NCI-H69 (cell line): ENCODE data around the gene TKFC.
A peak's percentile ranks its signal among the peaks of the same experiment; 100 is the strongest.

Source experiments
- DNase-seq: peaks from one replicate; lab custom pipeline; 2025; lab: John Stamatoyannopoulos, UW

The TKFC gene

DNA sequence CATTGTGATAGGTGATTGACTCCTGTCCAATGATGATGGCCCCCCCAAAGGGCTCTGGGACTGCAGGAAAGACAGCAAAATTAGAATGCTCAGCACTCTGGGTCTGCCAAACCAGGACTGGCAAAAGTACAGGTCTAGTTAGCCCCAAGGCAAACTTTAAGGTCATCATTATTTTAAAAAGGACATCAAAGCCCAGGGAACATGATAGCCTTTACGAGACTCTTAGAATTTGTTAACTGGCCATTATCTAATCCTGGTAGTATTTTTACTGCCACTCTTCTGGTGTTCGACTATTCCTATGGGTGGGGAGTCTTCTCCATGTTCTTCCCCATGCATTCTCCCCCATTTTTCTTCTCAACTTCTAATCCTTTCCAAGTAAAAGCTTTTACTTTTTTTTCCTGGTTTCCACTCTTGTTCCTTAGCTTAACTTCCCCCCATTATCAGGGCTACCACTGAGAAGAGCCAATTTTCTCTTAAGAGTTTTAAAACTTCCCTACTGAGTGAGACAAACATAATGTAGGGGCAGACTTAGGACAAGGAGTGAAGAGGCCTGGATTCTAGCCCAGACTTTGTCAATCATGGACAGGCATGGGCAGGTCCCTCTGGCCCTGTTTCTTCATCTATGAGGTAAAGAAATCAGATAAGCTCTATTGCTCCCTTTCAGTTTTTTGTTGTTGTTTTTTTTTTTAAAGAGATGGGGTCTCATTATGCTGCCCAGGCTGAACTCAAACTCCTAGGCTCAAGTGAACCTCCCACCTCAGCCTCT, 7.2 kb upstream of the TKFC start:
- DNase-seq: no peak

DNA sequence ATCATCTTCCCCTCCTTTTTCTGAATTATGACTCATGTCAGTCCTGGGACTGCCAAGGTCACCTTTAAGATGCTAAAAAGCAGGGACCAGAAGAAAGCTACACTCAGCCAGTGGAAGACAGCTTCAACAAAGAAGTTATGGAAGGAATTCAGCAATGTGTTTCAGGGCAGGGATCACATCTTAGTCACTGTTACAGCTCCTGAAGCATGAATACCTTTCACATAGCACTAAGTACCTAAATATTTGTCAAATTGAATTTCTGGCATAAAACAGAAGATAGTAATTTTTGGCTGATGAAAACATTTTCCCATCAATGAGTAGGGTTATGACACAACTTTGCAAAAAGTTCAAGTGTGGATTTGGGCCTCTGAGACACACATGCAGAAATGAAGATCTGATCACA, 5.4 kb upstream of the TKFC start:
- DNase-seq: no peak

DNA sequence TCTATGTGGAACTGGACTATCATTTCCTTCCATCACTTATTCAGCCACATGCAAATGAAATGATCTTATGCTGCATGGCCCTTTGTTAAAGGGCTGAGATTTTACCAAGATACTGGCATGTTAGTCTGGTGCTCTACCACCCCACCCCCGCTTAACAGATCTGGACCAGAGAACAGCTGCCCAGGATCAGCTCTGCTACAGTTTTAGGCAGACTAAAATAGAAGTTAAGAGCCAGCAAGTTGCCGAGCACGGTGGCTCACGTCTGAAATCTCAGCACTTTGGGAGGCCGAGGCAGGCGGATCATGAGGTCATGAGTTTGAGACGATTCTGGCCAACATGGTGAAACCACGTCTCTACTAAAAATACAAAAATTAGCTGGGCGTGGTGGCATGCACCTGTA, 4.7 kb upstream of the TKFC start:
- DNase-seq: no peak

DNA sequence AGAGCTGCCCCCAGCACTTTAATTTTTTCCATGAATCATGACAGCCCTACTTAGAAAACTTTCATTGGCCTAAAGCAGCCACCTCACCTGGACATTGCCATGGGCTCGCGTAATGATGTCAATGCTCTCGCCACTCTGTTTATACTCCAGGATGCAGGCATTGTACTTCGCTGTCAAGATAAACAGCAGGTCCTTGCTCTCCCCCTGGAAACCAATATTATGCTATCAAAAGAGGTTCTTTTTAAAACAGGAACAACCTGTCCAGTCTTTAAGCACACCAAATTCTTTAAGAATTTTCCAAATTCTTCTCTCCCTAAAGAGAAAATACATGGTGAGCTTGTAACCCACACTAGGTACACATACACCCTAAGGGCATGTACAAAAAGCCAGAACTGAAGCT, 3.2 kb upstream of the TKFC start:
- DNase-seq: no peak

DNA sequence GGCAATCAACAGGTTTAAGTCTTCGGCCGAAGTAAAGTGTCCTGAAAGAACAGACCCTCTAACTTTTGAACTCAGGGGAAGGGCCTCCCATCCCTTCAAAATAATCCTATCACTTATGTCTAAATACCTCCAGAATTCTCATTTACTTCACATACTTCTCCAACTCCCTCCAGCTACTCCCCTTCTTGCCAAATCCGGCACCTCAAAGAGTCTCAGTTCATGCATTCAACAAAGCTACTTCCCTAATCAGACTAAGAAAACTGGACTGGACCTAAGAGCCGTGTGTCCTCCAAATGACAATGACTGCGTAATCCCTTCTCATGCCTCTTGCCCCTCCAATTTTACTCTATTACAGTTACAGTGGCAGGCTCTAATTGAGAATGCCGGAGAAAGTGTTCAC, 1.4 kb upstream of the TKFC start:
- DNase-seq: no peak

DNA sequence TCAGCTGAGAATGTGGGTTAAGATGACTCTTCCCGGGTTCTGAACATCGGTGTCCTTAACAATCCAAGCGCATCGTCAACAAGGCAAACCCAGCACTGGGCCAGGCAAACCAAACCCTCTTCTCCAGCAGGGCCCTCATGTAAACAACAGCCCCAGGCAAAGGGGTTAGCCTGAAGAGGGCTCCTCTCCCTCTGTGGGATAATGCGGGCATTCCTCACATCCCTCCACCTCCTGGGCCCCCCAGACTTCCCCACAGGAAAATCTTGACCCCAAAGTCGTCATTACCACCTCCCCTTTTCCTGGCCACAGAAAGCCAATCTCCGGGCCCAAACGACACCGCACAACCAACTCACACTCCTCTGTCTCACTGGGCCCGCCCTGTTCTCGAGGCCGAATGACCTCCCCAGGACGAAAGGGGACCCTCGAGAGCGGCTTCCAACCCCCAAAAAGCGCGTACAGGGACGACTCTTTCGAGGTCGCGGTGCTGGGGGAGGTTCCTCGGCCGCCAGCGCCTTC, 689 bp upstream of the TKFC start:
- peak; percentile 31 for DNase-seq

GRCh38 chr11:61333550-61334433, 764 bp downstream of the TKFC start:
- DNase-seq: no peak

GRCh38 chr11:61334434-61335354, 1.7 kb downstream of the TKFC start:
- DNase-seq: no peak

GRCh38 chr11:61335355-61335710, 2.3 kb downstream of the TKFC start:
- DNase-seq: no peak

- DNase-seq: peak; percentile 90
Measured at GRCh38 chr11:61336171-61336935, 3.3 kb downstream of the TKFC start.

GRCh38 chr11:61337706-61338470, 4.9 kb downstream of the TKFC start:
- no peak for DNase-seq

- DNase-seq: no peak
Measured at GRCh38 chr11:61338783-61339489, 5.9 kb downstream of the TKFC start.

DNA sequence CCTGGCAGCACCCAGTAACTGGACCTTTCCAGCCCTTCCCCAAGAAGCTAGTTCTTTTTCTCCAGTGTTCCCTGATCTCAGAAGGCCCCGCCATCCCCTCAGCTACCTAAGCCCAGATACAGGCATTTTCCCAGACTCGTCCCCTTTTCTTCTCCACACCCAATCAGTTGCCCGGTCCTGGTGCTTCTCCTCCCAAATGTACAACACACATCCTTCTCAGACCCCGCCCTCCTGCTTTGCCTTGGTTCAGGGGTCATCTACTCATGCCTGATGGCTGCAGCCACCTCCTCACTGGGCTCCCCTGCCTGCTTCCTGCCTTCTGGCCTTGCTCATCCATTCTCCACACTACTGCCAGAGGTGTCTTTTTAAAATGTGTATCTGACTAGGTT, 6.5 kb downstream of the TKFC start:
- no peak for DNase-seq

- no peak for DNase-seq
Measured at GRCh38 chr11:61340979-61341378, 8.0 kb downstream of the TKFC start.

DNA sequence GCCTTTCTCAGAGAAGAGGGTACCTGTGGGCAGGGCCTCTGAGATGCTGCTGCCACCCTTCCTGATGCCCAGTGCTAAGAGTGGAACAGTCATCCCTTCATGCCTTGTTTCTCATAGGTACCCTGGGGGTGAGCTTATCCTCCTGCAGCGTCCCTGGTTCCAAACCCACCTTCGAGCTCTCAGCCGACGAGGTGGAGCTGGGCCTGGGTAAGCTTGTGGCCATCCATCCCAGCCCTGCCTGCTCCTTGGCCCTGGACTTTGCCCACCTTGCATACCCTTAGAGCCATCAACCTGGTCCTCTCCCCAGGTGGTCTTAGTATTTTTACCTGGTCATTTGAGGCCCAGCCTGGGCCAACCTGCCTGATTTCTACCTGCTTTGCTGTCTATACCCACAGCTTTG, 8.7 kb downstream of the TKFC start:
- DNase-seq: no peak

DNA sequence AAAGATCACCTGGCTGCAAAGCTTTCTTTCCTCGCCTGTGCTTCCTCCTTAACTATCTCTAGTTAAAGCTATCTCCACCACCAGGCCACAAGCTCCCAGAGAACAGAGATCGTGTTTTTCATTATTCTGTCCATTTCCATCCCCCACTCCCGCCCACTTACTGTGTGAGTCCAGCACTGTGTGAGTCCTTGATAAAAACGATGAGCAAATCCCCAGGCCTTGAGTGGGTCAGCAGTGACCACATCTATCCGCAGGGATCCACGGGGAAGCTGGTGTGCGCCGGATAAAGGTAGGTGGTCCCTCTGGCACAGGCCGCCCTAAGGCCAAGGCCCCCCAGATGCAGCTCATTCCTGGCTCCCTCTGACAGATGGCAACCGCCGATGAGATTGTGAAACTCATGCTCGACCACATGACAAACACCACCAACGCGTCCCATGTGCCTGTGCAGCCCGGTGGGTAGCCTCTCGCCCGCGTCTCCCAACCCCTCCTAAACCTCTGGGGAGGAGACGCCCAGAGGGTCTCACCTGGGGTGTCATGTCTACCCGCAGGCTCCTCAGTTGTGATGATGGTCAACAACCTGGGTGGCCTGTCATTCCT, 9.3 kb downstream of the TKFC start:
- no peak for DNase-seq

DNA sequence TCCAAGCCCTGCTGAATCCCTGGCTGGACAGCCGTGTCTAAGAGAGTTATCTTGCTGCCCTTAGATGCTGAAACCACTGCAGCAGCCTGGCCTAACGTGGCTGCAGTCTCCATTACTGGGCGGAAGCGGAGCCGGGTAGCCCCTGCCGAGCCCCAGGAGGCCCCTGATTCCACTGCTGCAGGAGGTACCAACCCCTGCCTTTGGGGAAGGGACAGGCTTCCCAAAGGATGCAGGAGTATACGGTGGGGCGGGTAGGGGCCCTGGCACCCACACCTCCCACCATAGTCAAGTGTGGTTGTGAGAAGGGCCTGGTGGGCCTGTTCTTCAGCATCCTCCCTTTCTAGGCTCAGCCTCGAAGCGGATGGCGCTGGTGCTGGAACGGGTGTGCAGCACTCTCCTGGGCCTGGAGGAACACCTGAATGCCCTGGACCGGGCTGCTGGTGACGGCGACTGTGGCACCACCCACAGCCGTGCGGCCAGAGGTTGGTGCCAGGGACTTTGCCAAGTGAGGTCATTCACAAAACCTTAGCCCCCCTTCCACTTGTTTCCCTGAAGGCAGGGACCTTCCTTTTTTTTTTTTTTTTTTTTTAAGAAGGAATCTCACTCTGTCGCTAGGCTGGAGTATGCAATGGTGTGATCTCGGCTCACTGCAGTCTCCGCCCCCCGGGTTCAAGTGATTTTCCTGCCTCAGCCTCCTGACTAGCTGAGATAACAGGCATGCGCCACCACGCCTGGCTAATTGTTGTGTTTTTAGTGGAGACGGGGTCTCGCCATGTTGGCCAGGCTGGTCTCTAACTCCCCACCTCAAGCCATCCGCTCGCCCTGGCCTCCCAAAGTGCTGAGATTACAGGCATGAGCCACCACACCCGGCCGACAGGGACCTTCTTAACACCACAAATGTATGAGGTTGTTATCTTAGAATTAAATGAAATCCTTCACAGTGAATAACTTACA, 11.0 kb downstream of the TKFC start:
- no peak for DNase-seq

DNA sequence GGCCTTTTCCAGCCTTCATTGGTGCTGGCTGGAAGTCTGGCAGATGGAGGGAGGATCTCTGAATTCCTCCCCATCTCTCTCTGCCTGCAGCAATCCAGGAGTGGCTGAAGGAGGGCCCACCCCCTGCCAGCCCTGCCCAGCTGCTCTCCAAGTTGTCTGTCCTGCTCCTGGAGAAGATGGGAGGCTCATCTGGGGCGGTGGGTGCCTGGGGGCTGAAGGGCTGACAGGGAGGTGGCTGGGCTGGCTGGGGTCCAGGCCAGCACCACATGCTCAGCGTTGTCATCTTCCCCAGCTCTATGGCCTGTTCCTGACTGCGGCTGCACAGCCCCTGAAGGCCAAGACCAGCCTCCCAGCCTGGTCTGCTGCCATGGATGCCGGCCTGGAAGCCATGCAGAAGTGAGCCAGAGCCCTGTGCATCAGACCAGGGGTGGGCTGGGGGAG, 12.2 kb downstream of the TKFC start:
- DNase-seq: peak; percentile 52
